Osteocyte (in vitro differentiated cells): Measurements from ENCODE around the gene CYSRT1. TPM values are rescaled to one million over a fixed set of nuclear protein-coding genes. Genes with fewer than 3 reads are reported as not detected.

Experiments
- DNase-seq: peaks from one replicate; pipeline ENCODE4 v3.0.0; 2021; ENCODE audit warnings: mixed read lengths; ENCODE audit not compliant: unreplicated experiment; ENCODE audit errors: extremely low spot score
- H3K27ac Mint-ChIP-seq: one replicate; pipeline ENCODE4 v1.8.0; 2021; ENCODE audit warnings: mild to moderate bottlenecking, mixed read lengths; ENCODE audit not compliant: unreplicated experiment
- H3K27me3 Mint-ChIP-seq: one replicate; pipeline ENCODE4 v1.8.0; 2021; ENCODE audit warnings: mixed read lengths; ENCODE audit not compliant: unreplicated experiment
- H3K36me3 Mint-ChIP-seq: one replicate; pipeline ENCODE4 v1.8.0; 2021; ENCODE audit warnings: mixed read lengths; ENCODE audit not compliant: unreplicated experiment
- H3K4me1 Mint-ChIP-seq: one replicate; pipeline ENCODE4 v1.8.0; 2021; ENCODE audit warnings: mixed read lengths; ENCODE audit not compliant: unreplicated experiment
- H3K4me3 Mint-ChIP-seq: one replicate; pipeline ENCODE4 v1.8.0; 2021; ENCODE audit warnings: mild to moderate bottlenecking, moderate library complexity, mixed read lengths; ENCODE audit not compliant: unreplicated experiment
- H3K9me3 Mint-ChIP-seq: one replicate; pipeline ENCODE4 v1.8.0; 2021; ENCODE audit warnings: mixed read lengths; ENCODE audit not compliant: unreplicated experiment
- total RNA-seq: library from RNA; stranded (reverse); gene quantifications from 2 replicates; pipeline ENCODE4 v1.2.1, GENCODE V29; 2021
- TF ChIP-seq, protein P1 (sequence below): fragments of 200-600 bp; sonication (generic); IDR thresholded peaks from 2 replicates; pipeline ENCODE4 v1.5.0; 2021; ENCODE audit warnings: antibody characterized with exemption, mild to moderate bottlenecking, moderate library complexity

CYSRT1 gene
- total RNA-seq, 1 donor from 2014 or later = 1.7 TPM

- no peaks in the 10 kb centered on the region for H3K9me3 Mint-ChIP-seq
- no peak overlapping the region for H3K4me3 Mint-ChIP-seq
- DNase-seq = no peak
- peaks cover 7% of the 10 kb centered on the region for H3K36me3 Mint-ChIP-seq
- H3K27ac Mint-ChIP-seq = no peak overlapping the region
- H3K4me1 Mint-ChIP-seq = peaks cover 25% of the 10 kb centered on the region
- no peaks in the 10 kb centered on the region for H3K27me3 Mint-ChIP-seq
- TF ChIP-seq, protein P1, sequence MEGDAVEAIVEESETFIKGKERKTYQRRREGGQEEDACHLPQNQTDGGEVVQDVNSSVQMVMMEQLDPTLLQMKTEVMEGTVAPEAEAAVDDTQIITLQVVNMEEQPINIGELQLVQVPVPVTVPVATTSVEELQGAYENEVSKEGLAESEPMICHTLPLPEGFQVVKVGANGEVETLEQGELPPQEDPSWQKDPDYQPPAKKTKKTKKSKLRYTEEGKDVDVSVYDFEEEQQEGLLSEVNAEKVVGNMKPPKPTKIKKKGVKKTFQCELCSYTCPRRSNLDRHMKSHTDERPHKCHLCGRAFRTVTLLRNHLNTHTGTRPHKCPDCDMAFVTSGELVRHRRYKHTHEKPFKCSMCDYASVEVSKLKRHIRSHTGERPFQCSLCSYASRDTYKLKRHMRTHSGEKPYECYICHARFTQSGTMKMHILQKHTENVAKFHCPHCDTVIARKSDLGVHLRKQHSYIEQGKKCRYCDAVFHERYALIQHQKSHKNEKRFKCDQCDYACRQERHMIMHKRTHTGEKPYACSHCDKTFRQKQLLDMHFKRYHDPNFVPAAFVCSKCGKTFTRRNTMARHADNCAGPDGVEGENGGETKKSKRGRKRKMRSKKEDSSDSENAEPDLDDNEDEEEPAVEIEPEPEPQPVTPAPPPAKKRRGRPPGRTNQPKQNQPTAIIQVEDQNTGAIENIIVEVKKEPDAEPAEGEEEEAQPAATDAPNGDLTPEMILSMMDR = no peak
Observed at GRCh38 chr9:137194388-137194787, 30.6 kb upstream of the CYSRT1 start.

DNA sequence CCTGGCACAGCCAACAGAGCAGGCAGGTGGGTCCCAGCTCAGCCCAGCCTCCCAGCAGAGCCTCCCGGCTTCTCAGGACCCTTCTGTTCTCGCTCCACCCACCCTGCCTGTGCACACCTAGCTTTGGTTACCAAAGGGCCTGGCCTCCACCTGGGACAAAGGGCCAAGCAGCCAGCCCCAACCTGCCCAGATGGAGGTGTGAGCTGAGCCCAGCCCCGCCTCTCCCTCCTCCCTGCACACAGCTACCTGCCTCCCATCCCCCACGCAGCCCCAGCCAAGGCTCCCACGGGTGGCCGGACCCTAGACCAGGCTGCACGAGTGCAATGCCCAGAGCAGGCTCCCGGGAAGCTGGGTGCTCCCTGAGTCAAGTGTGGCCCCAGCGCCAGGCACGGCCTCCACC, 30.1 kb upstream of the CYSRT1 start:
- no peak overlapping the region for H3K27ac Mint-ChIP-seq
- peaks cover 7% of the 10 kb centered on the region for H3K36me3 Mint-ChIP-seq
- no peak overlapping the region for H3K4me3 Mint-ChIP-seq
- H3K27me3 Mint-ChIP-seq = no peaks in the 10 kb centered on the region
- DNase-seq = no peak
- H3K4me1 Mint-ChIP-seq = peaks cover 24% of the 10 kb centered on the region
- no peaks in the 10 kb centered on the region for H3K9me3 Mint-ChIP-seq
- TF ChIP-seq, protein P1 = no peak

DNA sequence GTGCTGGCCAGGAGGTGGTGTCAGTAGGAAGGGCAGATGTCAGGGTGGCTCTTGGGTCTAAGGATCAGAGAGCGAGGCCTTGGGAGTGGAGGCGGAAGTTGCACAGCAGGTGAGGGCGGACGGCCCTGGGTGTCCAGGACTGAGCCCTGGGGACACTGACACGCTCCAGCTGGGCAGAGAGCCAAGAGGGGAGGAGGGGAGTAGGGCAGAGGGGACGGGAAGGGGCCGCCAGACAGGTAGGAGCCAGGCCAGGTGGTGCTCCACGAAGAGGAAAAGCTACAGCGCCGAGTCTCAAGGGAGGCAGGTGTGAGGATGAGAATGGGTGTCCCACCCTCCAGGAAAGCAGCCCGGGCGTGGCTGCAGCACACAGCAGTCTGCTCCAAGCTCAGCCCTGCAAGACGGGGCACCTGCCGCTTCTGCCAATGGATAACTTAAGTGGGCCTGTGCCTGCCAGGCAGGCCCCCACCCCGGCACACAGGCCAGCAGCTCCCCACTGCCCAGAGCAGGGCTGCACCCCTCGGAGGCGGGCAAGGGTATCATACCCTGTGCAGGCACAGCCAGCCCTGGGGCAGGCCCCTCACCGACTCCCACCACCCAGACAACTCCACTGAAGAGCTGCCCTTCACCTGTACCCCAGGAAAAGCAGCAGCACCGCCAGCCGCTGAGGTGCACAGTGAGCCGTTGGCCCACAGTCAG, 29.3 kb upstream of the CYSRT1 start:
- H3K27me3 Mint-ChIP-seq = no peaks in the 10 kb centered on the region
- TF ChIP-seq, protein P1 = no peak
- H3K36me3 Mint-ChIP-seq = peaks cover 5% of the 10 kb centered on the region
- peaks cover 22% of the 10 kb centered on the region for H3K4me1 Mint-ChIP-seq
- peak overlapping the region; percentile 15 for H3K27ac Mint-ChIP-seq
- no peaks in the 10 kb centered on the region for H3K9me3 Mint-ChIP-seq
- no peak overlapping the region for H3K4me3 Mint-ChIP-seq
- DNase-seq = no peak

- no peaks in the 10 kb centered on the region for H3K9me3 Mint-ChIP-seq
- H3K4me3 Mint-ChIP-seq = peak overlapping the region; percentile 26
- H3K4me1 Mint-ChIP-seq = peaks cover 41% of the 10 kb centered on the region
- H3K27me3 Mint-ChIP-seq = no peaks in the 10 kb centered on the region
- no peaks in the 10 kb centered on the region for H3K36me3 Mint-ChIP-seq
- H3K27ac Mint-ChIP-seq = no peak overlapping the region
- TF ChIP-seq, protein P1 = no peak
- DNase-seq = no peak
Observed at GRCh38 chr9:137198051-137198901, 26.7 kb upstream of the CYSRT1 start.

- TF ChIP-seq, protein P1 = no peak
- no peak overlapping the region for H3K27ac Mint-ChIP-seq
- peak overlapping the region; percentile 82 for H3K4me3 Mint-ChIP-seq
- H3K9me3 Mint-ChIP-seq = no peaks in the 10 kb centered on the region
- peaks cover 39% of the 10 kb centered on the region for H3K4me1 Mint-ChIP-seq
- no peak for DNase-seq
- no peaks in the 10 kb centered on the region for H3K36me3 Mint-ChIP-seq
- no peaks in the 10 kb centered on the region for H3K27me3 Mint-ChIP-seq
Observed at GRCh38 chr9:137198902-137199283, 26.1 kb upstream of the CYSRT1 start.
